GM12878 (cell line): ENCODE results near the gene MCC. TPM values are rescaled to one million over a fixed set of nuclear protein-coding genes. Genes with fewer than 3 reads are reported as not detected.

Experiments
- ATAC-seq: fragments of 200-7000 bp; cut with Tn5 transposase; 3 replicates; pipeline ENCODE4 v1.9.1; 2020; ENCODE audit warnings: mild to moderate bottlenecking, moderate library complexity
- BruUV-seq: library from RNA; stranded (reverse); fragments of 400-500 nt; replicated peaks from 2 replicates; lab custom pipeline; 2021; lab: Mats Ljungman, UMichigan
- CTCF ChIA-PET: fragments of 300-600 bp; sonication (Branson Sonifier 250); formaldehyde crosslinking; extraction: SDS; loops from one replicate; lab custom pipeline; 2021; ENCODE audit warnings: inconsistent platforms; lab: Yijun Ruan, JAX
- POLR2A ChIA-PET: fragments of 350-600 bp; formaldehyde crosslinking; extraction: SDS; loops from one replicate; lab custom pipeline; 2021; ENCODE audit warnings: inconsistent platforms; lab: Charles Lee
- RAD21 ChIA-PET: fragments of 300-600 bp; sonication (Branson Sonifier 250); formaldehyde crosslinking; loops from one replicate; lab custom pipeline; 2023; ENCODE audit warnings: antibody characterized with exemption; ENCODE audit not compliant: unreplicated experiment; lab: Charles Lee
- SMC1A ChIA-PET: fragments of 300-600 bp; sonication (Branson Sonifier 250); formaldehyde crosslinking; loops from one replicate; lab custom pipeline; 2023; ENCODE audit not compliant: unreplicated experiment, uncharacterized antibody; lab: Charles Lee
- DNase-seq: peaks from one replicate; pipeline ENCODE4 v3.0.0-alpha.2; 2011; ENCODE audit warnings: low read depth, low spot score
- FAIRE-seq: peaks from 3 replicates; lab custom pipeline; 2011; peaks lifted over from hg19 to GRCh38; lab: Jason Lieb, UNC
- H2AFZ ChIP-seq: 2 replicates; pipeline ENCODE4 v1.6.0; 2011; ENCODE audit warnings: low read depth, low read length, control low read depth; ENCODE audit not compliant: control insufficient read depth
- H3K27ac ChIP-seq: 2 replicates; pipeline ENCODE4 v1.5.1; 2011; ENCODE audit warnings: control low read depth; ENCODE audit not compliant: control insufficient read depth, insufficient read depth
- H3K27me3 ChIP-seq, 2 experiments: replicated peaks in 1 of 2; 2 replicates each; pipeline versions ENCODE4 v1.6.0 to v1.6.1; 2011; ENCODE audit warnings: low read length in 1 of 2; ENCODE audit not compliant: control insufficient read depth in 2 of 2, insufficient read depth in 2 of 2
- H3K36me3 ChIP-seq, 2 experiments: 2 replicates each; pipeline ENCODE4 v1.5.1; 2011; ENCODE audit warnings: low read length in 1 of 2; ENCODE audit not compliant: control insufficient read depth in 2 of 2, insufficient read depth in 2 of 2
- H3K4me1 ChIP-seq: 2 replicates; pipeline ENCODE4 v1.6.1; 2011; ENCODE audit warnings: mild to moderate bottlenecking, low read length, moderate library complexity, mixed read lengths; ENCODE audit not compliant: control insufficient read depth, insufficient read depth
- H3K4me2 ChIP-seq: 2 replicates; pipeline ENCODE4 v1.6.0; 2011; ENCODE audit warnings: control low read depth; ENCODE audit not compliant: control insufficient read depth, insufficient read depth
- H3K4me3 ChIP-seq: fragments of 200-600 bp; sonication (generic); 2 replicates; pipeline ENCODE4 v1.5.1; 2016
- H3K79me2 ChIP-seq: 2 replicates; pipeline ENCODE4 v1.6.0; 2011; ENCODE audit warnings: low read length; ENCODE audit not compliant: control insufficient read depth, insufficient read depth
- H3K9ac ChIP-seq: 2 replicates; pipeline ENCODE4 v1.8.0; 2011; ENCODE audit warnings: low read length, control low read depth, mixed read lengths; ENCODE audit not compliant: control insufficient read depth, insufficient read depth
- H3K9me3 ChIP-seq: replicated peaks from 3 replicates; pipeline ENCODE4 v1.5.1; 2011; ENCODE audit warnings: mild to moderate bottlenecking, low read length; ENCODE audit not compliant: control insufficient read depth, insufficient read depth
- H4K20me1 ChIP-seq: 2 replicates; pipeline ENCODE4 v1.6.0; 2011; ENCODE audit not compliant: control insufficient read depth, insufficient read depth
- ATF2 ChIP-seq: IDR thresholded peaks from 2 replicates; pipeline ENCODE4 v1.6.1; 2012; ENCODE audit warnings: low read length, inconsistent platforms
- CHD4 ChIP-seq: fragments of 200-600 bp; sonication (generic); IDR thresholded peaks from 2 replicates; pipeline ENCODE4 v1.6.1; 2016; ENCODE audit warnings: mild to moderate bottlenecking
- EGR1 ChIP-seq, 2 experiments: IDR thresholded peaks; 1 replicate in 1 of 2; 2 replicates in 1 of 2; pipeline ENCODE4 v1.6.1; 2011 to 2012; ENCODE audit warnings: low read depth in 2 of 2, low read length in 2 of 2, borderline replicate concordance in 1 of 2, mild to moderate bottlenecking in 1 of 2, moderate library complexity in 1 of 2
- GATAD2B ChIP-seq: fragments of 450-650 bp; conservative IDR thresholded peaks from 2 replicates; pipeline ENCODE4 v1.6.1; 2017; ENCODE audit warnings: low read depth, mild to moderate bottlenecking, moderate library complexity
- HDAC2 ChIP-seq: fragments of 200-600 bp; sonication (generic); IDR thresholded peaks from 2 replicates; pipeline ENCODE4 v1.6.1; 2017
- KAT2A ChIP-seq: conservative IDR thresholded peaks from 2 replicates; pipeline ENCODE4 v1.6.1; 2011; ENCODE audit warnings: low read depth, low read length; ENCODE audit not compliant: control insufficient read depth
- MAX ChIP-seq: IDR thresholded peaks from 2 replicates; pipeline ENCODE4 v1.6.1; 2012; ENCODE audit warnings: low read depth, low read length, improper control_type of control experiment
- MEF2B ChIP-seq: fragments of 450-650 bp; IDR thresholded peaks from 2 replicates; pipeline ENCODE4 v1.6.1; 2018; ENCODE audit warnings: mild to moderate bottlenecking, moderate library complexity; ENCODE audit not compliant: partially characterized antibody, poor library complexity, severe bottlenecking
- MTA3 ChIP-seq: IDR thresholded peaks from 2 replicates; pipeline ENCODE4 v1.6.1; 2012; ENCODE audit warnings: low read length, inconsistent platforms, borderline replicate concordance
- NFYA ChIP-seq: IDR thresholded peaks from 2 replicates; pipeline ENCODE4 v1.6.1; 2011; ENCODE audit warnings: low read depth, mild to moderate bottlenecking, low read length, improper control_type of control experiment, borderline replicate concordance
- NFYB ChIP-seq: IDR thresholded peaks from 2 replicates; pipeline ENCODE4 v1.6.1; 2011; ENCODE audit warnings: low read depth, mild to moderate bottlenecking, low read length, improper control_type of control experiment, moderate library complexity; ENCODE audit not compliant: insufficient read depth
- PAX5 ChIP-seq: IDR thresholded peaks from 2 replicates; pipeline ENCODE4 v1.6.1; 2011; ENCODE audit warnings: low read depth, low read length, borderline replicate concordance
- PML ChIP-seq: IDR thresholded peaks from 2 replicates; pipeline ENCODE4 v1.6.1; 2012; ENCODE audit warnings: low read length, inconsistent platforms
- RELA ChIP-seq: fragments of 450-650 bp; IDR thresholded peaks from 2 replicates; pipeline ENCODE4 v1.8.0; 2014; ENCODE audit warnings: borderline replicate concordance; ENCODE audit not compliant: partially characterized antibody
- SREBF2 ChIP-seq: IDR thresholded peaks from 2 replicates; pipeline ENCODE4 v1.6.1; 2012; ENCODE audit warnings: mild to moderate bottlenecking, low read length
- SUZ12 ChIP-seq: fragments of 200-600 bp; sonication (generic); IDR thresholded peaks from one replicate; pipeline ENCODE4 v1.6.1; 2018; ENCODE audit warnings: antibody characterized with exemption, mild to moderate bottlenecking; ENCODE audit not compliant: unreplicated experiment
- TCF7 ChIP-seq: IDR thresholded peaks from 2 replicates; pipeline ENCODE4 v1.6.1; 2014; ENCODE audit warnings: antibody characterized with exemption, borderline replicate concordance
- ZBED1 ChIP-seq: IDR thresholded peaks from 2 replicates; pipeline ENCODE4 v1.6.1; 2016; ENCODE audit warnings: borderline replicate concordance
- WGBS: methylation state at CpG from one replicate; pipeline ENCODE4 v1.1.6; 2016; ENCODE audit warnings: low lambda C conversion rate; ENCODE audit not compliant: insufficient replicate concordance, insufficient coverage; ENCODE audit errors: missing lambda C conversion rate; 5-methylcytosine and 5-hydroxymethylcytosine counted together
- in situ Hi-C: fragments of 300-500 bp; cut with MboI; formaldehyde crosslinking; loops from 9 replicates; pipeline ENCODE4 v1.14.3; 2018; ENCODE audit warnings: mixed read lengths
- intact Hi-C: fragments of 100-400 bp; cut with micrococcal nuclease; formaldehyde crosslinking; loops from one replicate; pipeline ENCODE4 v1.14.2; 2022; ENCODE audit not compliant: unreplicated experiment
- polyA plus RNA-seq, 11 experiments: library from polyadenylated mRNA; depleted of rRNA in 4 of 11; unstranded in 6 of 11; stranded (reverse) in 5 of 11; fragments of >200 nt; fragmentation: Nextera tagmentation in 4 of 11; fragmentation: Illumina TruSeq in 1 of 11; extraction: Ambion mirVana in 4 of 11; extraction: Trizol in 1 of 11; gene quantifications; 1 replicate in 1 of 11; 2 replicates in 10 of 11; pipeline versions ENCODE4 v1.2.1 to v1.2.3, GENCODE V29; 2011 to 2016; ENCODE audit warnings: inconsistent platforms in 2 of 11, missing spikeins in 2 of 11, low read depth in 1 of 11
- total RNA-seq, 4 experiments: library from RNA; depleted of rRNA in 3 of 4; stranded (reverse); fragments of >200 nt in 3 of 4; fragmentation: Illumina TruSeq in 1 of 4; extraction: Trizol in 1 of 4; gene quantifications; 2 replicates each; pipeline versions ENCODE4 v1.2.1 to v1.2.3, GENCODE V29; 2013 to 2021
- TF ChIP-seq, protein P1 (sequence below): fragments of 450-650 bp; IDR thresholded peaks from 2 replicates; pipeline ENCODE4 v1.6.1; 2016; ENCODE audit warnings: mild to moderate bottlenecking
- TF ChIP-seq, protein P2 (sequence below): fragments of 450-650 bp; IDR thresholded peaks from 2 replicates; pipeline ENCODE4 v1.6.1; 2017; ENCODE audit warnings: antibody characterized with exemption, mild to moderate bottlenecking, moderate library complexity

The MCC gene
- total and polyA plus RNA-seq, 10 of the 15 experiments (the other 5 are each of a cell fraction or from before 2014, with no cell fraction given) = 0.03 to 0.86 (median 0.16) TPM

DNA sequence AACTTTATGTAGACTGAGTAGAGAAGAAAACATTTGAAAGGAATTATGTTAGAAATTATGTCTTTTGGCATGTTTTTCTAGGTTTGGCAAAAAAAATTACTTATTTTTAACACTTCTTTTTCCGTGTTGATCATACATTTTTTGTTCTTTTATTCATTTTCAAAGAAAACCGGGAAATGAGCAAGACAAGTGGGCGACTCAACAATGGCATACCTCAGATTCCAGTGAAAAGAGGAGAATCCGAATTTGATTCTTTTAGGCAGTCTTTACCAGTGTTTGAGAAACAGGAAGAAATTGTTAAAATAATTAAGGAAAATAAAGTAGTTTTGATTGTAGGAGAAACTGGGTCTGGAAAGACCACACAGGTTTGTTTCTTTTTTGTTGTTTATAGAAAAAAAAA, 38.2 kb upstream of the MCC start:
- H3K9ac ChIP-seq = no peak overlapping the region
- peaks cover 0 to 4% of the 10 kb centered on the region in 2 experiments; a peak in 1 of 4 replicates for H3K36me3 ChIP-seq
- SMC1A ChIA-PET = interaction anchor here (0.8 to 1.7 kb wide), 2 partner anchors 13 to 22 kb away, joined by 3 to 5 read pairs; partner anchors contain the start of gene YTHDC2
- no peak overlapping the region for H3K27ac ChIP-seq
- peaks cover 7% of the 10 kb centered on the region; the same call in 2 of the 3 replicates for H3K9me3 ChIP-seq
- H3K79me2 ChIP-seq = peaks cover 14% of the 10 kb centered on the region
- H3K4me2 ChIP-seq = no peak overlapping the region
- peaks cover 4% of the 10 kb centered on the region for H3K4me1 ChIP-seq
- POLR2A ChIA-PET = no interaction called here
- RAD21 ChIA-PET = no interaction called here
- ATAC-seq (no peak), FAIRE-seq (no peak), DNase-seq (no peak)
- intact Hi-C loops (no loop called here), in situ Hi-C loops (no loop called here)
- WGBS = 96% methylated on average over 4 of the region's 4 CpGs
- H3K27me3 ChIP-seq = no peaks in the 10 kb centered on the region
- CTCF ChIA-PET = no interaction called here
- no TSS peak for BruUV-seq
- H3K4me3 ChIP-seq = no peak overlapping the region
- TF ChIP-seq PAX5 (no peak), HDAC2 (no peak), ATF2 (no peak), MEF2B (no peak), MAX (no peak), CHD4 (no peak), KAT2A (no peak), NFYB (no peak), PML (no peak), SUZ12 (no peak), TCF7 (no peak), GATAD2B (no peak), NFYA (no peak), EGR1 (IDR thresholded peaks at IDR 0.05; ENCODE audit: borderline replicate concordance in 1 of 2, low read depth in 2 of 2, low read length in 2 of 2) (no peak), ZBED1 (no peak), MTA3 (no peak), SREBF2 (no peak), RELA (no peak)
- TF ChIP-seq, protein P1, sequence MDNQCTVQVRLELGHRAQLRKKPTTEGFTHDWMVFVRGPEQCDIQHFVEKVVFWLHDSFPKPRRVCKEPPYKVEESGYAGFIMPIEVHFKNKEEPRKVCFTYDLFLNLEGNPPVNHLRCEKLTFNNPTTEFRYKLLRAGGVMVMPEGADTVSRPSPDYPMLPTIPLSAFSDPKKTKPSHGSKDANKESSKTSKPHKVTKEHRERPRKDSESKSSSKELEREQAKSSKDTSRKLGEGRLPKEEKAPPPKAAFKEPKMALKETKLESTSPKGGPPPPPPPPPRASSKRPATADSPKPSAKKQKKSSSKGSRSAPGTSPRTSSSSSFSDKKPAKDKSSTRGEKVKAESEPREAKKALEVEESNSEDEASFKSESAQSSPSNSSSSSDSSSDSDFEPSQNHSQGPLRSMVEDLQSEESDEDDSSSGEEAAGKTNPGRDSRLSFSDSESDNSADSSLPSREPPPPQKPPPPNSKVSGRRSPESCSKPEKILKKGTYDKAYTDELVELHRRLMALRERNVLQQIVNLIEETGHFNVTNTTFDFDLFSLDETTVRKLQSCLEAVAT = no peak
- TF ChIP-seq, protein P2, sequence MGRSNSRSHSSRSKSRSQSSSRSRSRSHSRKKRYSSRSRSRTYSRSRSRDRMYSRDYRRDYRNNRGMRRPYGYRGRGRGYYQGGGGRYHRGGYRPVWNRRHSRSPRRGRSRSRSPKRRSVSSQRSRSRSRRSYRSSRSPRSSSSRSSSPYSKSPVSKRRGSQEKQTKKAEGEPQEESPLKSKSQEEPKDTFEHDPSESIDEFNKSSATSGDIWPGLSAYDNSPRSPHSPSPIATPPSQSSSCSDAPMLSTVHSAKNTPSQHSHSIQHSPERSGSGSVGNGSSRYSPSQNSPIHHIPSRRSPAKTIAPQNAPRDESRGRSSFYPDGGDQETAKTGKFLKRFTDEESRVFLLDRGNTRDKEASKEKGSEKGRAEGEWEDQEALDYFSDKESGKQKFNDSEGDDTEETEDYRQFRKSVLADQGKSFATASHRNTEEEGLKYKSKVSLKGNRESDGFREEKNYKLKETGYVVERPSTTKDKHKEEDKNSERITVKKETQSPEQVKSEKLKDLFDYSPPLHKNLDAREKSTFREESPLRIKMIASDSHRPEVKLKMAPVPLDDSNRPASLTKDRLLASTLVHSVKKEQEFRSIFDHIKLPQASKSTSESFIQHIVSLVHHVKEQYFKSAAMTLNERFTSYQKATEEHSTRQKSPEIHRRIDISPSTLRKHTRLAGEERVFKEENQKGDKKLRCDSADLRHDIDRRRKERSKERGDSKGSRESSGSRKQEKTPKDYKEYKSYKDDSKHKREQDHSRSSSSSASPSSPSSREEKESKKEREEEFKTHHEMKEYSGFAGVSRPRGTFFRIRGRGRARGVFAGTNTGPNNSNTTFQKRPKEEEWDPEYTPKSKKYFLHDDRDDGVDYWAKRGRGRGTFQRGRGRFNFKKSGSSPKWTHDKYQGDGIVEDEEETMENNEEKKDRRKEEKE = no peak
- H2AFZ ChIP-seq = no peak overlapping the region
- H4K20me1 ChIP-seq = no peaks in the 10 kb centered on the region
